ENCODE measurements around the gene BUB1B. TPM values are rescaled to one million over a fixed set of nuclear protein-coding genes. Genes with fewer than 3 reads are reported as not detected.
A peak's percentile ranks its signal among the peaks of the same experiment; 100 is the strongest.
"Not testable (repeated sequence)": the region's sequence is repeated elsewhere in the genome, so short reads cannot be mapped to it uniquely, and the experiment has no call there.

Gene BUB1B
- total RNA-seq, 4 donors from 2014 or later, result 1.4 to 15.3 (median 8.6) TPM

DNA sequence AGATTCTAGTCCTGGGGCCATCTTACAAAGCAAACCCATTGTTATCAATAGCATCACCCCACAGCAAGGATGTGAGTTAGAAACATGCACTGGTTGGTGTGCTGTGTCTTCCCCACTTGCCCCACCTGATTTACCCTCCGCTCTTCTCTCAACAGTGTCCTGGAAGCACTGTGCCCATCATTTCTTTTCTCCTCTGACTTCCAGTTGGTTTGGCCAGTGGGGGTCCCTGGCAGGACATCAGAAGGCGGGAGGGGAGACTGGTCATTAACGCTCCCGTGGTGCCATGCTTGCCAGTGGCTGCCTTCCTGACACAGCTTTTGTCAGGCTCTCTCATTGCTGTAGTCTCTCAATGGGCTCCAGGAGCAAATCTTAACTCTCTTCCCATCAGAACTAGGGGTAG is 11.5 kb upstream of the BUB1B start:
- no peaks in the 10 kb centered on the region for H3K36me3 ChIP-seq
- no peaks in the 10 kb centered on the region for H3K9me3 ChIP-seq
- no peak for DNase-seq
- H3K27ac ChIP-seq, result no peak overlapping the region
- no peaks in the 10 kb centered on the region for H3K4me1 ChIP-seq
- H3K27me3 ChIP-seq, result no peaks in the 10 kb centered on the region
- H3K4me3 ChIP-seq, result no peak overlapping the region
- intact Hi-C loops (cut with DNase I; ENCODE audit: low total_unique reads) (no loop called here), in situ Hi-C loops (cut with MboI; ENCODE audit: low pct_ligation_motif_present in 1 of 4, low pct_unique_long_range_greater_than_20kb in 1 of 4, low sequenced_read_pairs in 3 of 4) (no loop called here)
- TF ChIP-seq POLR2A (IDR thresholded peaks at IDR 0.05) (no peak), POLR2AphosphoS5 (IDR thresholded peaks at IDR 0.05) (no peak), EP300 (IDR thresholded peaks at IDR 0.05; ENCODE audit: low read depth) (no peak)
- TF ChIP-seq, protein P1, sequence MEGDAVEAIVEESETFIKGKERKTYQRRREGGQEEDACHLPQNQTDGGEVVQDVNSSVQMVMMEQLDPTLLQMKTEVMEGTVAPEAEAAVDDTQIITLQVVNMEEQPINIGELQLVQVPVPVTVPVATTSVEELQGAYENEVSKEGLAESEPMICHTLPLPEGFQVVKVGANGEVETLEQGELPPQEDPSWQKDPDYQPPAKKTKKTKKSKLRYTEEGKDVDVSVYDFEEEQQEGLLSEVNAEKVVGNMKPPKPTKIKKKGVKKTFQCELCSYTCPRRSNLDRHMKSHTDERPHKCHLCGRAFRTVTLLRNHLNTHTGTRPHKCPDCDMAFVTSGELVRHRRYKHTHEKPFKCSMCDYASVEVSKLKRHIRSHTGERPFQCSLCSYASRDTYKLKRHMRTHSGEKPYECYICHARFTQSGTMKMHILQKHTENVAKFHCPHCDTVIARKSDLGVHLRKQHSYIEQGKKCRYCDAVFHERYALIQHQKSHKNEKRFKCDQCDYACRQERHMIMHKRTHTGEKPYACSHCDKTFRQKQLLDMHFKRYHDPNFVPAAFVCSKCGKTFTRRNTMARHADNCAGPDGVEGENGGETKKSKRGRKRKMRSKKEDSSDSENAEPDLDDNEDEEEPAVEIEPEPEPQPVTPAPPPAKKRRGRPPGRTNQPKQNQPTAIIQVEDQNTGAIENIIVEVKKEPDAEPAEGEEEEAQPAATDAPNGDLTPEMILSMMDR (IDR thresholded peaks at IDR 0.05), result no peak
- WGBS, 2 donors (ENCODE audit: low coverage in 1 of 2), result 71 to 92% methylated on average over 4 of the region's 4 CpGs

DNA sequence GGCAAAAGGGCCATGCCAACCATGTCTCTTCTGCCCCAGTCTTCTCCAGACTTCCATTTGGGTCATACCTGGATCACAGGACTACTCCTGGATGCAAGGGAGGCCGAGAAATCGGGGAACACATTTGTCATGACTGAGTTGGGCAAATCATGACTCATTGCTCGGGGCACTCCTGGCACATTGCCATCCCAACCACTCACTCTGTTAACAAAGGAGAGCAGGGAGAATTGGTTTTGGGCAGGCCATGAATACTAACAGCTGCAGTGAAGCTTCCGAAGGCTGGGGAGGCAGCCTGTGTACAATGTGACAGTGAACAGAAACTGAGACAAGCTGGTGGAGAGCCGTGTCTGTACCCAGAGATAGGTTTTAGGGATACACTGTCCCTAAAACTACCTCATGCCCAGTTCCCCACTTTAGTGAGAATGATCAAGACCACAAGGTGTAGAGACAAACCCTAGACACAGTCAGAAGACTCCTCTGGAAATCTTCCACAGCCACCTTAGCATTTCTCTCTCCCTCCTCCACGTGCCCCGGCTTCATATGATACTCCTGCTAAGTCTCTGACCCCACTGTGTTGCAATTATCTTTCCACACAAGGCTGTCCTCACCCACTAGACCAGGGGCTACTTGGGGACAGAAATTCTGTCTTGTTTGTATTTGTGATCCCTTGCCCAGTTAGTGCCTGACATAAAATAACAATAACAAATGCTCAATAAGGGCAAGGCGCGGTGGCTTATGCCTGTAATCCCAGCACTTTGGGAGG is 10.5 kb upstream of the BUB1B start:
- TF ChIP-seq, protein P1 (IDR thresholded peaks at IDR 0.05), result no peak
- TF ChIP-seq POLR2AphosphoS5 (IDR thresholded peaks at IDR 0.05) (no peak), POLR2A (IDR thresholded peaks at IDR 0.05) (no peak), EP300 (IDR thresholded peaks at IDR 0.05; ENCODE audit: low read depth) (no peak)
- 68 to 89% methylated on average over 4 to 9 of the region's 9 CpGs for WGBS, 2 donors (ENCODE audit: low coverage in 1 of 2)
- DNase-seq, result peak; percentile 15
- Histone ChIP-seq H3K4me3 (no peak overlapping the region), H3K27me3 (no peaks in the 10 kb centered on the region), H3K27ac (no peak overlapping the region), H3K36me3 (no peaks in the 10 kb centered on the region), H3K4me1 (peaks cover 0 to 2% (median under 1%) of the 10 kb centered on the region in 4 donors), H3K9me3 (no peaks in the 10 kb centered on the region)
- intact Hi-C loops (cut with DNase I; ENCODE audit: low total_unique reads) (no loop called here), in situ Hi-C loops (cut with MboI; ENCODE audit: low pct_ligation_motif_present in 1 of 4, low pct_unique_long_range_greater_than_20kb in 1 of 4, low sequenced_read_pairs in 3 of 4) (no loop called here)

DNA sequence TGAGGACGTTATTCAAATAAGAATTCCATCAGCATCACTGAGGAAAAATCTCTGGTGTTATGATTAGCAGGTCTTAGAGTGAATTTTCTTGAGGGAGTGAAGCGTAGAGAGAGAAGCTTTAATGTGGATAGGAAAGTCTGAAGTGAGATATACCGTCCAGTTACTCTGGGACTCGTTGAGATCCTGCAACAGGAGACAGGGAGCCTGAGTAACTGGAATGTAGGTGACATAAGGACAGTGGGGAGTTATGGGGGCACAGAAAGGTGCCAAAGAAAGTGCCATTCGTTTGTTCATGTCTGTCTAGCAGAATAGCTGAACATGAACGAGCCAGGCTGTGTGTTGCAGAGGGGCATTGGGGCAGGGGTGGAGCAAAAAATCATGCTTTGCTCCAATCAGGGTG is 9.4 kb upstream of the BUB1B start:
- in situ Hi-C loops (cut with MboI; ENCODE audit: low pct_ligation_motif_present in 1 of 4, low pct_unique_long_range_greater_than_20kb in 1 of 4, low sequenced_read_pairs in 3 of 4) (no loop called here), intact Hi-C loops (cut with DNase I; ENCODE audit: low total_unique reads) (no loop called here)
- TF ChIP-seq POLR2A (IDR thresholded peaks at IDR 0.05) (no peak), EP300 (IDR thresholded peaks at IDR 0.05; ENCODE audit: low read depth) (no peak), POLR2AphosphoS5 (IDR thresholded peaks at IDR 0.05) (no peak)
- TF ChIP-seq, protein P1 (IDR thresholded peaks at IDR 0.05), result no peak
- no peak for DNase-seq
- H3K27me3 ChIP-seq, result no peaks in the 10 kb centered on the region
- H3K9me3 ChIP-seq, result no peaks in the 10 kb centered on the region
- no peaks in the 10 kb centered on the region for H3K36me3 ChIP-seq
- WGBS, 2 donors (ENCODE audit: low coverage in 1 of 2), result 69 to 74% methylated on average over 5 to 6 of the region's 6 CpGs
- peaks cover 0 to 9% (median 4%) of the 10 kb centered on the region in 4 donors for H3K4me1 ChIP-seq
- no peak overlapping the region for H3K4me3 ChIP-seq
- H3K27ac ChIP-seq, result no peak overlapping the region

DNA sequence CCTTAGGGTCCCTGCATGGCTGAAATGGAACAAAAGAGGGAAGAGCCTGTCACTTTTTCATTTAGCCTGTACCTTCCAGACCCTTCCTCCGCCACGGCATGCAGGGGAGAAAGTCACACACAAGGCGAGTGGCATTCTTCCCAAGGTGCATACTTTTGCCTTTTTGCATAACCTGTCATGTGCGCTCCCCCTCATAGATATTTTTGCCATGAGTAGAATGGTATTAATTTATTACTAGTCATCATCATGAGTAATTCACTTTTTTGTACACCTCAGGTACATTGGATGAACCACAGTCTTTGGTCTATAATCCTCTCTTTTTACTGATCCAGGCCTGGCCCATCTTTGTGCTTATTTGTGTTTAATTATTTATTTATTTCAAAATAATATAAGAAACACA is 8.9 kb upstream of the BUB1B start:
- H3K4me1 ChIP-seq, result peaks cover 0 to 9% (median 4%) of the 10 kb centered on the region in 4 donors
- in situ Hi-C loops (cut with MboI; ENCODE audit: low pct_ligation_motif_present in 1 of 4, low pct_unique_long_range_greater_than_20kb in 1 of 4, low sequenced_read_pairs in 3 of 4), result no loop called here
- TF ChIP-seq EP300 (IDR thresholded peaks at IDR 0.05; ENCODE audit: low read depth) (no peak), POLR2A (IDR thresholded peaks at IDR 0.05) (no peak), POLR2AphosphoS5 (IDR thresholded peaks at IDR 0.05) (no peak)
- TF ChIP-seq, protein P1 (IDR thresholded peaks at IDR 0.05), result no peak
- intact Hi-C loops (cut with DNase I; ENCODE audit: low total_unique reads), result no loop called here
- WGBS, 2 donors (ENCODE audit: low coverage in 1 of 2), result 93 to 97% methylated on average over 4 of the region's 4 CpGs
- H3K4me3 ChIP-seq, result no peak overlapping the region
- DNase-seq, result no peak
- no peaks in the 10 kb centered on the region for H3K27me3 ChIP-seq
- no peak overlapping the region for H3K27ac ChIP-seq
- H3K9me3 ChIP-seq, result no peaks in the 10 kb centered on the region
- no peaks in the 10 kb centered on the region for H3K36me3 ChIP-seq

DNA sequence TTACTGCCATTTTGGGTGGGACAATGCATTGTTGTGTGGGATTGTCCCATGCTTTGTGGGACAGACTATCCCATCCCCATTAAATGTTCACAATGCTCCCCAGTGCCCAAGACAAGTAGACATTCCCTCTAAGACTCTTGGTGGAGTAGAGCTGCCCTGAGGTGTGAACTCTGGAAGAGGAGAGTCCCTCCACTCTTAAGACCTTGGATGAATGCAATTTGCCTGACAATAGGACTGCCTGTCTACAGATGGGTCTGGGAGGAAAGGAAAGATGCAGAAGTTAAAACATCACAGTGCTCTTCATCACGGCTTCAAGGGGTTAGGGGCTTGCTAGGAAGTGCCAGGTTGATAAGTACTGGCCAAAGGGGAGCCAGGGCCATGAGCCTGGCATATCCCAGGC is 6.0 kb upstream of the BUB1B start:
- no CpG with 5 or more reads among the region's 1 CpG for WGBS, 2 donors (ENCODE audit: low coverage in 1 of 2)

More for the DNA sequence above, 6.0 kb upstream of the BUB1B start:
- intact Hi-C loops (cut with DNase I; ENCODE audit: low total_unique reads); H3K27ac ChIP-seq; H3K4me3 ChIP-seq; H3K36me3 ChIP-seq; DNase-seq; in situ Hi-C loops (cut with MboI; ENCODE audit: low pct_ligation_motif_present in 1 of 4, low pct_unique_long_range_greater_than_20kb in 1 of 4, low sequenced_read_pairs in 3 of 4); H3K4me1 ChIP-seq; H3K9me3 ChIP-seq; H3K27me3 ChIP-seq: not testable (repeated sequence)

Data from transverse colon (tissue), 4 donors.